Measurements from ENCODE around the gene GGT6.

GRCh38 chr17:4584101-4584916 is 23.9 kb upstream of the GGT6 start, which contains the start of gene SMTNL2:
- TF ChIP-seq CTCF (conservative IDR thresholded peaks at IDR 0.05; ENCODE audit: low read depth, low read length) = no peak; the same call in 1 of the 2 replicates
- no peak for TF ChIP-seq EZH2 (IDR thresholded peaks at IDR 0.05; ENCODE audit: borderline replicate concordance, low read depth, low read length, poor library complexity, severe bottlenecking)

Measured in A673 (cell line).